DND-41 (cell line): ENCODE data around the gene PITPNM1.

Experiments
- EZH2 ChIP-seq: IDR thresholded peaks from 3 replicates; pipeline ENCODE4 v1.6.1; 2012; ENCODE audit warnings: borderline replicate concordance, low read depth, mild to moderate bottlenecking, moderate library complexity, low read length, inconsistent platforms; ENCODE audit not compliant: severe bottlenecking
- TF ChIP-seq, protein P1 (sequence below): IDR thresholded peaks from 2 replicates; pipeline ENCODE4 v1.5.1; 2012; ENCODE audit warnings: borderline replicate concordance, low read length, moderate library complexity, mild to moderate bottlenecking; ENCODE audit not compliant: poor library complexity, severe bottlenecking; ENCODE audit errors: extremely low read depth

DNA sequence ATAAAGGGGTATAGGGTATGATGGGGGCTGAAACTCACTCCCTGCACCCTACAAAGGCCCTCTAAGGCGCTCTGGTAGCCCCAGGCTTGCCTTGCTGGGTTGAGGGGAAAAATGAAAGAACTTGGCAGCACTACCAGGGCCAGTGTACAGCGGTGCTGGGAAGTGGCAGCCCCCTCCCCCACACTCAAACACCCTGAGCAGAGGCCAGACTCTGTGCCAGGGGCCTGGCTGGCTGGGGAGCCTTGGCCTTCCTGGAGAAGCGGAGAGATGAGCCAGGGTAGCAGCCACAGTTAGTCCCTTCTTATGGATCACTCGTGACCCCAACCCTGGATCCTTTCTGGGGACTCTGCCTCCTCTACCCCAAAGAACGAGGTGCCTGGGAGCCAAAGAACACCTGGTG, 38.8 kb downstream of the PITPNM1 start:
- TF ChIP-seq, protein P1, sequence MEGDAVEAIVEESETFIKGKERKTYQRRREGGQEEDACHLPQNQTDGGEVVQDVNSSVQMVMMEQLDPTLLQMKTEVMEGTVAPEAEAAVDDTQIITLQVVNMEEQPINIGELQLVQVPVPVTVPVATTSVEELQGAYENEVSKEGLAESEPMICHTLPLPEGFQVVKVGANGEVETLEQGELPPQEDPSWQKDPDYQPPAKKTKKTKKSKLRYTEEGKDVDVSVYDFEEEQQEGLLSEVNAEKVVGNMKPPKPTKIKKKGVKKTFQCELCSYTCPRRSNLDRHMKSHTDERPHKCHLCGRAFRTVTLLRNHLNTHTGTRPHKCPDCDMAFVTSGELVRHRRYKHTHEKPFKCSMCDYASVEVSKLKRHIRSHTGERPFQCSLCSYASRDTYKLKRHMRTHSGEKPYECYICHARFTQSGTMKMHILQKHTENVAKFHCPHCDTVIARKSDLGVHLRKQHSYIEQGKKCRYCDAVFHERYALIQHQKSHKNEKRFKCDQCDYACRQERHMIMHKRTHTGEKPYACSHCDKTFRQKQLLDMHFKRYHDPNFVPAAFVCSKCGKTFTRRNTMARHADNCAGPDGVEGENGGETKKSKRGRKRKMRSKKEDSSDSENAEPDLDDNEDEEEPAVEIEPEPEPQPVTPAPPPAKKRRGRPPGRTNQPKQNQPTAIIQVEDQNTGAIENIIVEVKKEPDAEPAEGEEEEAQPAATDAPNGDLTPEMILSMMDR: no peak
- no peak for TF ChIP-seq EZH2
